ENCODE results near the gene DPP8.

DPP8 gene

GRCh38 chr15:65532738-65533051 lies 15.2 kb upstream of the DPP8 start:
- DNase-seq (ENCODE audit: low spot score) = no peak
- TF ChIP-seq CTCF (IDR thresholded peaks at IDR 0.05; ENCODE audit: extremely low read depth, missing control alignments) = no peak

- TF ChIP-seq CTCF (IDR thresholded peaks at IDR 0.05; ENCODE audit: extremely low read depth, missing control alignments) = no peak
- peak; percentile 98 for DNase-seq (ENCODE audit: low spot score)
These were observed 13.0 kb upstream of the DPP8 start, which contains the start of gene HACD3 for GRCh38 chr15:65530318-65531111. TSS of gene HACD3 (plus strand) at chr15:65530463. CDS start at chr15:65530632, 169 bp downstream.

- DNase-seq (ENCODE audit: low spot score) = no peak
- no peak for TF ChIP-seq CTCF (IDR thresholded peaks at IDR 0.05; ENCODE audit: extremely low read depth, missing control alignments)
These were observed 12.4 kb upstream of the DPP8 start for GRCh38 chr15:65529762-65530317.

- TF ChIP-seq CTCF (IDR thresholded peaks at IDR 0.05; ENCODE audit: extremely low read depth, missing control alignments) = no peak
These were observed 11.1 kb upstream of the DPP8 start for GRCh38 chr15:65528461-65529060.

GRCh38 chr15:65525622-65526021 lies 8.1 kb upstream of the DPP8 start:
- no peak for TF ChIP-seq CTCF (IDR thresholded peaks at IDR 0.05; ENCODE audit: extremely low read depth, missing control alignments)
- no peak for DNase-seq (ENCODE audit: low spot score)

More at GRCh38 chr15:65528461-65529060, 11.1 kb upstream of the DPP8 start:
- no peak for DNase-seq (ENCODE audit: low spot score)

- TF ChIP-seq CTCF (IDR thresholded peaks at IDR 0.05; ENCODE audit: extremely low read depth, missing control alignments) = no peak
- DNase-seq (ENCODE audit: low spot score) = no peak
These were observed 6.7 kb upstream of the DPP8 start for GRCh38 chr15:65524226-65524625.

- TF ChIP-seq CTCF (IDR thresholded peaks at IDR 0.05; ENCODE audit: extremely low read depth, missing control alignments) = no peak
- no peak for DNase-seq (ENCODE audit: low spot score)
These were observed 3.9 kb upstream of the DPP8 start for GRCh38 chr15:65521350-65521749.

Measured in GM20000 (cell line).